Mesothelial cell of epicardium (in vitro differentiated cells): ENCODE measurements around the gene ITIH3. TPM values are rescaled to one million over a fixed set of nuclear protein-coding genes. Genes with fewer than 3 reads are reported as not detected.

Source experiments
- DNase-seq, 2 experiments: peaks; one replicate each; pipeline ENCODE4 v3.0.0; 2021; ENCODE audit warnings: low spot score in 2 of 2; ENCODE audit not compliant: unreplicated experiment in 2 of 2
- H3K27ac Mint-ChIP-seq: 2 replicates; pipeline ENCODE4 v1.8.0; 2021; ENCODE audit warnings: mixed read lengths
- H3K27me3 Mint-ChIP-seq: 2 replicates; pipeline ENCODE4 v1.8.0; 2021; ENCODE audit warnings: low read depth, mixed read lengths
- H3K36me3 Mint-ChIP-seq: 2 replicates; pipeline ENCODE4 v1.8.0; 2021; ENCODE audit warnings: mixed read lengths
- H3K4me1 Mint-ChIP-seq: 2 replicates; pipeline ENCODE4 v1.8.0; 2021; ENCODE audit warnings: mixed read lengths
- H3K4me3 Mint-ChIP-seq: 2 replicates; pipeline ENCODE4 v1.8.0; 2021; ENCODE audit warnings: mild to moderate bottlenecking, moderate library complexity, mixed read lengths
- H3K9me3 Mint-ChIP-seq: 2 replicates; pipeline ENCODE4 v1.8.0; 2021; ENCODE audit warnings: mixed read lengths
- CTCF ChIP-seq: fragments of 200-600 bp; sonication (generic); IDR thresholded peaks from one replicate; pipeline ENCODE4 v1.5.0; 2021; ENCODE audit warnings: antibody characterized with exemption; ENCODE audit not compliant: unreplicated experiment
- microRNA-seq: library from miRNA; unstranded; fragments of <30 nt; microRNA quantifications from one replicate; pipeline ENCODE4 v1.2.0, GENCODE V29; 2021; ENCODE audit warnings: inconsistent platforms, mixed read lengths
- total RNA-seq: library from RNA; stranded (reverse); gene quantifications from 3 replicates; pipeline ENCODE4 v1.2.1, GENCODE V29; 2021

The ITIH3 gene
- total RNA-seq, 1 donor from 2014 or later, result 22.4 TPM

GRCh38 chr3:52852419-52852818, 57.8 kb downstream of the ITIH3 start:
- TF ChIP-seq CTCF, result no peak
- no peak overlapping the region for H3K27ac Mint-ChIP-seq
- no peaks in the 10 kb centered on the region for H3K4me1 Mint-ChIP-seq
- H3K9me3 Mint-ChIP-seq, result no peaks in the 10 kb centered on the region
- DNase-seq, result no peak
- no peaks in the 10 kb centered on the region for H3K27me3 Mint-ChIP-seq
- peaks cover 7% of the 10 kb centered on the region for H3K36me3 Mint-ChIP-seq
- H3K4me3 Mint-ChIP-seq, result no peak overlapping the region

- H3K27me3 Mint-ChIP-seq, result no peaks in the 10 kb centered on the region
- H3K9me3 Mint-ChIP-seq, result no peaks in the 10 kb centered on the region
- H3K27ac Mint-ChIP-seq, result no peak overlapping the region
- no peak overlapping the region for H3K4me3 Mint-ChIP-seq
- no peak for DNase-seq
- peaks cover 4% of the 10 kb centered on the region for H3K36me3 Mint-ChIP-seq
- H3K4me1 Mint-ChIP-seq, result no peaks in the 10 kb centered on the region
- no peak for TF ChIP-seq CTCF
Observed at GRCh38 chr3:52854013-52854412, 59.4 kb downstream of the ITIH3 start.

DNA sequence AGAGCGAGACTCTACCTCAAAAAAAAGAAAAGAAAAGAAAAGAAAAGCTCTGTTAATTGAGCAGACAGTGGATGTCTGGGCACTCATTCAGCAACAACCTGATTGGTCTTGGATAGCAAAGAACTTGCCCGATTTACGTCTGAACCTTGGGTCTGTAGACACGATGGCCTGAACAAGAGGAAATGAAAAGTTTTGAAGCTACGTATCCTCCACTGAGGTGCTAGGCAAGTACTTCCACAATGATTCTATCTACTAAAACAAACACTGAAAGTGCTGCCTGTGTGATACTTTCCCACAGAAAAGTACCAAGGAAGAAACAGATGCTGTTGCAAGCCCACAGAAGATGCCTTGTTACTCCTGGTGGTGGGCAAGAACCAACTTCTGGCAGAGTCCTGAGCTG, 62.1 kb downstream of the ITIH3 start:
- H3K9me3 Mint-ChIP-seq, result no peaks in the 10 kb centered on the region
- no peaks in the 10 kb centered on the region for H3K27me3 Mint-ChIP-seq
- no peak for TF ChIP-seq CTCF
- peaks cover 4% of the 10 kb centered on the region for H3K36me3 Mint-ChIP-seq
- H3K27ac Mint-ChIP-seq, result no peak overlapping the region
- no peak for DNase-seq
- H3K4me3 Mint-ChIP-seq, result no peak overlapping the region
- no peaks in the 10 kb centered on the region for H3K4me1 Mint-ChIP-seq

DNA sequence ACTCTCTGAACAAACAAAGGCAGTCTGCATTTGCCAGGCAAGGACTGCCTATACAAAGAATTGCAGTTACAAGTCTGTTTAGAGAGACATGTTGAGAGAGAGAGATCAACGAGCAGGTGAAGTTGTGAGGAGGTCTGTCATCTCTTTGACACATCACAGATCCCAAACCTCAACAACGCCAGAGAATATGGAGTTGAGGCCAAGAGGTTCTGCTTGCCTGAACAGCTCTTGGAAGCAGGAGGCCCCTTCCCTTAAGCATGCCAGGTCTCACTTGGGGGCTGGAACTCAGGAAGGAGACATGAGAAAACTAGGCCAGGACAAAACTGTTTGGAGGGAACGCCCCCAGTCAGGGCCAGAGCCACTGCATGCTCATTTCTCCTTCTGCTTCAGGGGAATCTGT, 62.5 kb downstream of the ITIH3 start:
- TF ChIP-seq CTCF, result no peak
- H3K27me3 Mint-ChIP-seq, result no peaks in the 10 kb centered on the region
- no peaks in the 10 kb centered on the region for H3K4me1 Mint-ChIP-seq
- no peaks in the 10 kb centered on the region for H3K9me3 Mint-ChIP-seq
- H3K36me3 Mint-ChIP-seq, result peaks cover under 1% of the 10 kb centered on the region
- no peak overlapping the region for H3K27ac Mint-ChIP-seq
- no peak for DNase-seq
- no peak overlapping the region for H3K4me3 Mint-ChIP-seq

DNA sequence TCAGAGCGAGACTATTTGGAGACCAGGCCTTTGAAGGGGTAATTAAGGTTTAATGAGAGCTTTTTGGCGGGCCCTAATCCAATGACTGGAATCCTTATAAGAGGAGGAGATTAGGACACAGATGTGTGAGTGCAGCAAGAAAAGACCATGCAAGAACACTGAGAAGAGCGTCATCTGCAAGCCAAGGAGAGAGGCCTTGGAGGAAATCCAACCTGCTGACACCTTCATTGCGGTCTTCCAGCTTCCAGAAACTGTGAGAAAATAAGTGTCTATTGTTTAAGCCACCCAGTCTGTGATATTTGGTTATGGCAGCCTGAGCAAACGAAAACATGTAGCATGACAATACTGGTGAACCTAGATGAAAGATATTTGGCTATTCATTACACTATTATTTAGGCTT, 63.3 kb downstream of the ITIH3 start:
- no peaks in the 10 kb centered on the region for H3K27me3 Mint-ChIP-seq
- DNase-seq, result no peak
- H3K4me1 Mint-ChIP-seq, result no peaks in the 10 kb centered on the region
- H3K9me3 Mint-ChIP-seq, result peaks cover 3% of the 10 kb centered on the region
- peaks cover 3% of the 10 kb centered on the region for H3K36me3 Mint-ChIP-seq
- H3K27ac Mint-ChIP-seq, result no peak overlapping the region
- no peak overlapping the region for H3K4me3 Mint-ChIP-seq
- no peak for TF ChIP-seq CTCF

Small RNA genes within 50 kb of the gene (microRNA-seq; reads per million reads assigned to microRNA genes)
- gene MIR8064, result not detected

Other genes starting within 250 kb of the ITIH3 start
- 90.1 to 92.4 TPM (median 91.2 TPM) in 3 replicates for gene PBRM1, start 108.9 kb upstream of the ITIH3 start, total RNA-seq
- gene GNL3, start 108.8 kb upstream of the ITIH3 start, total RNA-seq, result 105 to 120 TPM (median 116 TPM) in 3 replicates
- 73.0 to 79.2 TPM (median 76.2 TPM) in 3 replicates for gene GLT8D1, start 89.0 kb upstream of the ITIH3 start, total RNA-seq
- 81.9 to 82.7 TPM (median 82.5 TPM) in 3 replicates for gene SPCS1, start 88.7 kb upstream of the ITIH3 start, total RNA-seq
- 32.3 to 33.5 TPM (median 32.9 TPM) in 3 replicates for gene NEK4, start 23.9 kb upstream of the ITIH3 start, total RNA-seq
- not detected in 3 replicates for gene ITIH1, start 17.2 kb upstream of the ITIH3 start, total RNA-seq
- gene ITIH4, start 35.9 kb downstream of the ITIH3 start, total RNA-seq, result 12.0 to 13.9 TPM (median 13.5 TPM) in 3 replicates
- gene MUSTN1, start 40.2 kb downstream of the ITIH3 start, total RNA-seq, result 1.0 to 2.1 TPM in 2 of 3 replicates, not detected in the other
- gene STIMATE, start 102.8 kb downstream of the ITIH3 start, total RNA-seq, result 23.8 to 28.8 TPM (median 23.9 TPM) in 3 replicates